Keratinocyte (primary cell): Measurements from ENCODE around the gene LRRC73. TPM values are rescaled to one million over a fixed set of nuclear protein-coding genes. Genes with fewer than 3 reads are reported as not detected.

Experiments
- DNase-seq: peaks from one replicate; pipeline ENCODE4 v3.0.0-alpha.2; 2011; ENCODE audit warnings: low read depth, missing footprints, low spot score
- FAIRE-seq: peaks from 2 replicates; lab custom pipeline; 2011; peaks lifted over from hg19 to GRCh38; lab: Jason Lieb, UNC
- H2AFZ ChIP-seq: 2 replicates; pipeline ENCODE4 v1.6.0; 2012; ENCODE audit warnings: low read length, control low read depth, inconsistent platforms; ENCODE audit not compliant: control insufficient read depth
- H3K27ac ChIP-seq: 2 replicates; pipeline ENCODE4 v1.5.1; 2011; ENCODE audit warnings: low read length; ENCODE audit not compliant: control insufficient read depth, insufficient read depth
- H3K27me3 ChIP-seq: 3 replicates; pipeline ENCODE4 v1.6.0; 2011; ENCODE audit warnings: low read length; ENCODE audit not compliant: control insufficient read depth, insufficient read depth; ENCODE audit errors: extremely low read depth
- H3K36me3 ChIP-seq, 2 experiments: 2 replicates in 1 of 2; 3 replicates in 1 of 2; pipeline ENCODE4 v1.5.1; 2011; ENCODE audit warnings: low read length in 2 of 2, mild to moderate bottlenecking in 1 of 2; ENCODE audit not compliant: control insufficient read depth in 2 of 2, insufficient read depth in 2 of 2; ENCODE audit errors: extremely low read depth in 1 of 2
- H3K4me1 ChIP-seq: 3 replicates; pipeline ENCODE4 v1.5.1; 2011; ENCODE audit warnings: low read length; ENCODE audit not compliant: control insufficient read depth, insufficient read depth; ENCODE audit errors: extremely low read depth
- H3K4me2 ChIP-seq: 3 replicates; pipeline ENCODE4 v1.6.0; 2011; ENCODE audit warnings: low read depth, low read length; ENCODE audit not compliant: control insufficient read depth, insufficient read depth; ENCODE audit errors: extremely low read depth
- H3K4me3 ChIP-seq, 3 experiments: fragments of 200-600 bp in 1 of 3; sonication (generic) in 1 of 3; 2 replicates in 2 of 3; 3 replicates in 1 of 3; pipeline ENCODE4 v1.5.1; 2011 to 2016; ENCODE audit warnings: low read length in 3 of 3, mild to moderate bottlenecking in 3 of 3, control low read depth in 2 of 3, inconsistent platforms in 1 of 3, low read depth in 1 of 3, mixed read lengths in 1 of 3, mixed run types in 1 of 3, moderate library complexity in 1 of 3; ENCODE audit not compliant: control insufficient read depth in 2 of 3, insufficient read depth in 2 of 3; ENCODE audit errors: extremely low read depth in 1 of 3
- H3K79me2 ChIP-seq: 2 replicates; pipeline ENCODE4 v1.6.0; 2012; ENCODE audit warnings: low read length; ENCODE audit not compliant: control insufficient read depth, insufficient read depth
- H3K9ac ChIP-seq: 3 replicates; pipeline ENCODE4 v1.6.0; 2011; ENCODE audit warnings: low read length; ENCODE audit not compliant: control insufficient read depth, insufficient read depth; ENCODE audit errors: extremely low read depth
- H3K9me1 ChIP-seq: 3 replicates; pipeline ENCODE4 v1.6.0; 2011; ENCODE audit warnings: low read length; ENCODE audit not compliant: control insufficient read depth, insufficient read depth; ENCODE audit errors: extremely low read depth
- H3K9me3 ChIP-seq: 2 replicates; pipeline ENCODE4 v1.5.1; 2012; ENCODE audit warnings: low read depth, low read length; ENCODE audit not compliant: control insufficient read depth
- H4K20me1 ChIP-seq: 3 replicates; pipeline ENCODE4 v1.6.0; 2011; ENCODE audit warnings: low read length; ENCODE audit not compliant: control insufficient read depth, insufficient read depth; ENCODE audit errors: extremely low read depth
- CTCF ChIP-seq, 3 experiments: IDR thresholded peaks in 1 of 3; conservative IDR thresholded peaks in 1 of 3; optimal IDR thresholded peaks in 1 of 3; 2 replicates in 2 of 3; 3 replicates in 1 of 3; pipeline versions ENCODE3 to v1.5.1; 2011; ENCODE audit warnings: low read length in 3 of 3, mild to moderate bottlenecking in 3 of 3, moderate library complexity in 2 of 3, control low read depth in 1 of 3, inconsistent platforms in 1 of 3; ENCODE audit not compliant: insufficient read depth in 2 of 3; ENCODE audit errors: extremely low read depth in 1 of 3
- EZH2 ChIP-seq: IDR thresholded peaks from one replicate; pipeline ENCODE4 v1.6.1; 2012; ENCODE audit warnings: inconsistent platforms, mild to moderate bottlenecking, low read length, moderate library complexity
- dilution Hi-C: fragments of 300-500 bp; cut with MboI; formaldehyde crosslinking; loops from one replicate; pipeline ENCODE4 v1.7.0; 2020; ENCODE audit warnings: low sequenced_read_pairs; ENCODE audit not compliant: extremely low pct_ligation_motif_present
- polyA plus RNA-seq, 5 experiments: library from polyadenylated mRNA; depleted of rRNA in 3 of 5; stranded (reverse) in 3 of 5; stranded (forward) in 1 of 5; unstranded in 1 of 5; fragments of >200 nt; gene quantifications; 1 replicate in 1 of 5; 2 replicates in 3 of 5; 3 replicates in 1 of 5; pipeline versions ENCODE4 v1.2.1 to v1.2.3, GENCODE V29; 2011 to 2012; ENCODE audit warnings: missing spikeins in 2 of 5, low read depth in 1 of 5, low replicate concordance in 1 of 5

Gene LRRC73
- polyA plus RNA-seq, 1 donor (not counting 4 experiments of a cell fraction or from before 2014, with no cell fraction given): 0.16 TPM

GRCh38 chr6:43494766-43495165, 15.4 kb downstream of the LRRC73 start:
- H3K9ac ChIP-seq: no peak overlapping the region
- dilution Hi-C loops: no loop called here
- no peak for DNase-seq
- no peaks in the 10 kb centered on the region for H3K27me3 ChIP-seq
- H3K4me3 ChIP-seq: no peak overlapping the region
- H3K36me3 ChIP-seq: peaks cover 15 to 36% of the 10 kb centered on the region in 2 experiments
- peak overlapping the region; percentile 79 for H3K27ac ChIP-seq
- no peak for FAIRE-seq
- H3K79me2 ChIP-seq: peaks cover 9% of the 10 kb centered on the region
- no peaks in the 10 kb centered on the region for H4K20me1 ChIP-seq
- TF ChIP-seq CTCF (optimal IDR thresholded peaks at IDR 0.05 in 1 of 3, IDR thresholded peaks at IDR 0.05 in 1 of 3, conservative IDR thresholded peaks at IDR 0.05 in 1 of 3; ENCODE audit: extremely low read depth in 1 of 3, insufficient read depth in 2 of 3, low read length in 3 of 3) (no peak), EZH2 (no peak)
- no peak overlapping the region for H2AFZ ChIP-seq
- no peaks in the 10 kb centered on the region for H3K9me1 ChIP-seq
- no peaks in the 10 kb centered on the region for H3K9me3 ChIP-seq
- peaks cover 59% of the 10 kb centered on the region for H3K4me1 ChIP-seq
- peak overlapping the region; percentile 69 for H3K4me2 ChIP-seq

GRCh38 chr6:43494321-43494720, 15.8 kb downstream of the LRRC73 start:
- peaks cover 59% of the 10 kb centered on the region for H3K4me1 ChIP-seq

More at GRCh38 chr6:43494321-43494720, 15.8 kb downstream of the LRRC73 start:
- H3K27ac ChIP-seq: peak overlapping the region; percentile 79
- H3K27me3 ChIP-seq: no peaks in the 10 kb centered on the region
- peak overlapping the region; percentile 69 for H3K4me2 ChIP-seq
- H3K9me3 ChIP-seq: no peaks in the 10 kb centered on the region
- peaks cover 13% of the 10 kb centered on the region for H3K79me2 ChIP-seq
- no peaks in the 10 kb centered on the region for H4K20me1 ChIP-seq
- dilution Hi-C loops: no loop called here
- H3K9ac ChIP-seq: no peak overlapping the region
- no peak overlapping the region for H3K4me3 ChIP-seq
- TF ChIP-seq CTCF (optimal IDR thresholded peaks at IDR 0.05 in 1 of 3, IDR thresholded peaks at IDR 0.05 in 1 of 3, conservative IDR thresholded peaks at IDR 0.05 in 1 of 3; ENCODE audit: extremely low read depth in 1 of 3, insufficient read depth in 2 of 3, low read length in 3 of 3) (no peak), EZH2 (no peak)
- no peak overlapping the region for H2AFZ ChIP-seq
- H3K36me3 ChIP-seq: peaks cover 12 to 31% of the 10 kb centered on the region in 2 experiments
- DNase-seq: no peak
- no peaks in the 10 kb centered on the region for H3K9me1 ChIP-seq
- FAIRE-seq: no peak
